ENCODE measurements around the gene TTLL11. TPM values are rescaled to one million over a fixed set of nuclear protein-coding genes. Genes with fewer than 3 reads are reported as not detected.

The TTLL11 gene
- total and polyA plus RNA-seq, 4 donors = 12.3 to 21.1 (median 19.1) TPM

DNA sequence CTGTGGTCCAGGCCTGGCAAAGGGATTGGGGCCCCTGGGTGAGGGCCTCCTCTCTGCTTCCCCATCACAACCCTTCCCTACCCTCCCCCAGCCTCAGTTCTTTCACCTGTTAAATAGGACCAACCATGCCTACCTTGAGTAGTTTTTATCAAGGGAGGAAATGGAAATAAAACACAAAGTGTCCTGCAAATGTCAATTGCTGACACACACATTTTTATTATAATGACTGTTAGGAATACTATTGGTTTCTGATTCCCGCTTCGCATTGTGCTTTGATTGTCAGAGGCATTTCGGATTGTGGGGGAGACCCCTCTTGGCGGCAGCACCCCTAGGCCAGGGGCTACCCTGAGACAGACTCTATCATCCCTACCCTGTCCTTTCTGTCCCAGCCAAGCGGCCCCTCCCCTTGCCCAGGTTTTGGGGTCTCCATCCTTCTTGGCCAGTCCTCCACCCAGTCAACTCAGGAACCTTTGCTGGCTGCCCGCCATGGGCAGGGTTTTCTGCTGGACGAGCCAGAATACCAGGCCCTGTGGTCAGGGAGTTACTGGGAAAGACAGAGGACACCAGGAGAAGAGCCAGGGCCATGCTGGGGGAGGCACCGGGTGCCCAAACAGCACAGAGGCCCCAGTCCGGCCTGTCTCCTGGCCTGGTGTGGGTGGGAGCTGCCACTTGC is 18.4 kb upstream of the TTLL11 start:
- DNase-seq (ENCODE audit: low read depth in 4 of 6, low spot score in 6 of 6) = no peak
- no peaks in the 10 kb centered on the region for H3K9me3 ChIP-seq (ENCODE audit: control insufficient read depth, insufficient read depth, low read length)
- peaks cover 8% of the 10 kb centered on the region for H3K4me1 ChIP-seq (ENCODE audit: control insufficient read depth, insufficient read depth, low read length)
- 87% methylated on average over 8 of the region's 9 CpGs for WGBS (ENCODE audit: insufficient coverage)
- no peaks in the 10 kb centered on the region for H3K36me3 ChIP-seq (ENCODE audit: control insufficient read depth, insufficient read depth, low read length)
- no peak overlapping the region for H3K4me3 ChIP-seq (ENCODE audit: low read depth, low read length)
- H3K27ac ChIP-seq (ENCODE audit: low read depth, low read length) = no peak overlapping the region
- no peaks in the 10 kb centered on the region for H3K27me3 ChIP-seq (ENCODE audit: control insufficient read depth, insufficient read depth, low read length)

DNA sequence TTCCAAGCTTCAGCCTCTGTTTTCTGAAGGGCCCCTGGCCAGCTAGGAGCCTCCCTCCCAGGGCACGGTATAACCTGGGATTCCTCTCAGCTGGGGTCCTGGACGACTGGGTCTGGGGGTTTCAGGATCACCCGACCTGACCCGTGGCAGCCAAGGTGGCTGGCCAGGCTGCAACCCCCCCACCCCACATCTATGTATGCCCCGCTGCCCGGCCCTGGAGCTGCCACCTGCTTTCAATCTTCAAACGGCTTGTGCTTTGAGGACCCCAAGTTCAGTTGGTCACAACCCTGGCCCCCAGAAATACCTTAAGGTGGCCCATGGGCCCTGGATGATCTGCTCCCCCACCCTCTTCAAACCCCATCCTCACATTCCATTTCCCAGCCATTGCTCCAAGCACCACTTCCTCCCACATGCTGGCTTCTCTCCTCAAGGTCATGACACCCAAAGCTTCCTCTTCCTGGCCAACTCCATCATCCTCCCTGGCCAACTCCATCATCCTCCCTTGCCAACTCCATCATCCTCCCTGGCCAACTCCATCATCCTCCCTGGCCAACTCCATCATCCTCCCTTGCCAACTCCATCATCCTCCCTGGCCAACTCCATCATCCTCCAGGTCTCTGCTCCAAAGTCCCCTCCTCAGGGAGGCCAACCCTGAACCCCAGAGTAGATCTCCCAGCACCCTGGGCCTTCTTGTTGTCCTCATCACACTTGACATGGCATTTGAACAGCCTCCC is 17.2 kb upstream of the TTLL11 start:
- peaks cover 8% of the 10 kb centered on the region for H3K4me1 ChIP-seq (ENCODE audit: control insufficient read depth, insufficient read depth, low read length)
- no peak overlapping the region for H3K4me3 ChIP-seq (ENCODE audit: low read depth, low read length)
- H3K27me3 ChIP-seq (ENCODE audit: control insufficient read depth, insufficient read depth, low read length) = no peaks in the 10 kb centered on the region
- H3K27ac ChIP-seq (ENCODE audit: low read depth, low read length) = no peak overlapping the region
- H3K36me3 ChIP-seq (ENCODE audit: control insufficient read depth, insufficient read depth, low read length) = no peaks in the 10 kb centered on the region
- DNase-seq (ENCODE audit: low read depth in 4 of 6, low spot score in 6 of 6) = no peak
- H3K9me3 ChIP-seq (ENCODE audit: control insufficient read depth, insufficient read depth, low read length) = no peaks in the 10 kb centered on the region
- 84% methylated on average over 7 of the region's 7 CpGs for WGBS (ENCODE audit: insufficient coverage)

DNA sequence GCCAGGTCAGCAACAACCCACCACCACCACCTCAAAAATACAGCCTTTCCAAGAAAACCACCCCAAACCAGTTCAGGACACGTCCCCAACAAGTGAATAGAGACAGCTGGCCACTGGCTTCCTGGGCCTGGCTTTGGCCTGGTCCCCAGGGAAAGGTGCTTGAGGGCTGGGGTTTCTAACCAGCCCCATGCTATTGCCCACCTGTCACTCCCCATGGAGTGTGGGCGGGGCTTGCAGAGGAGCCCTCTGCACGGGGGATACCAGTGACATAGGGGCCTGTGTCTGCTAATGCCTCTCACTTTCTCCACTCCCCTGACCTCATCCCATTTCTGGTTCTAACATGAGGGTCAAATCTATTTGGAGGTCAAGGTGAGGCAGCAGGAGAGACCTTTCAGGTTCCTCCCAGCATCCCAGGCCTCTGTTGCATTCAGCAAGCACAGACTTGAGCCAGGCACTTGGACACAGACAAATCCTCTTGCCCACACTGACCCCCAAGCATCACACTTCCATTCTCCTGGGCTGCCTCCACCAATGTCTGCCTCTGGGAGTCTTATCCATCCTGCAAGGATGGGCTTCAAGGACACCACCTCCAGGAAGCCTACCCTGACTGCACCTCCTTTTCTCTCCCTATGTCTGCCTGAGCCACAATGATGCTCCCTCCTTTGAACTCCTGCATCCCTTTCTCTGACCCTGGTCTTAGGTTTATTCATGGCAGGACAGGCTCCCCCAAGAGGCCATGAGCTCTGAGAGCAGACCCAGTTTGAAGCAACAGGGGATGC is 16.1 kb upstream of the TTLL11 start:
- Histone ChIP-seq H3K27ac (ENCODE audit: low read depth, low read length) (no peak overlapping the region), H3K4me3 (ENCODE audit: low read depth, low read length) (no peak overlapping the region), H3K36me3 (ENCODE audit: control insufficient read depth, insufficient read depth, low read length) (no peaks in the 10 kb centered on the region), H3K4me1 (ENCODE audit: control insufficient read depth, insufficient read depth, low read length) (peaks cover 8% of the 10 kb centered on the region), H3K9me3 (ENCODE audit: control insufficient read depth, insufficient read depth, low read length) (no peaks in the 10 kb centered on the region), H3K27me3 (ENCODE audit: control insufficient read depth, insufficient read depth, low read length) (no peaks in the 10 kb centered on the region)
- WGBS (ENCODE audit: insufficient coverage) = 65% methylated on average over 3 of the region's 3 CpGs
- no peak for DNase-seq (ENCODE audit: low read depth in 4 of 6, low spot score in 6 of 6)

DNA sequence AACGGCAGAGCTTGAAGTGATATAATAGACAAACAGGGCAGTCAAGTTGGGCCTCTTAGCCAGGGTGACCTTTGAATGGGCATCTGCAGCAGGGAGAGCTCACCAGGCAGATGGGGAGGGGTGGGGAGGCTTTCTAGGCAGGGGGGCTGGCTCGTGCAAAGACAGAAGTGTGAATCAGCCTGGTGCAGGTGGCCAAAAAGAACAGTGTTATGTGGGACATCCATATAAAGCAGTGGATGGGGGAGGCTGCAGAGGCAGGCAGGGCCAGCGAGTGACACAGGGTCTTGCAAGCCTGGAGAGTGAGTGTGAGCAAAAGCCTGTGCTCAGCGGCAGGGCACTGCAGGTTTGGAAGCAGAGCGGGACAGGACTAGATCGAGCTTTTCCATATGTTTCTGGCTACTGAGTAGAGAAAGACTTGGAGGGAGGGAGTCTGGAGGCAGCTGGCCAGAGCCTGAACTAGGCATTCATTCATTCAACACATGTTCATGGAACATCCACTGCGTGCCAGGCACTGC is 14.2 kb upstream of the TTLL11 start:
- peaks cover 4% of the 10 kb centered on the region for H3K4me1 ChIP-seq (ENCODE audit: control insufficient read depth, insufficient read depth, low read length)
- no peaks in the 10 kb centered on the region for H3K36me3 ChIP-seq (ENCODE audit: control insufficient read depth, insufficient read depth, low read length)
- no peak overlapping the region for H3K27ac ChIP-seq (ENCODE audit: low read depth, low read length)
- WGBS (ENCODE audit: insufficient coverage) = 34% methylated on average over 6 of the region's 7 CpGs
- DNase-seq (ENCODE audit: low read depth in 4 of 6, low spot score in 6 of 6) = no peak
- H3K4me3 ChIP-seq (ENCODE audit: low read depth, low read length) = no peak overlapping the region
- peaks cover 4% of the 10 kb centered on the region for H3K9me3 ChIP-seq (ENCODE audit: control insufficient read depth, insufficient read depth, low read length)
- no peaks in the 10 kb centered on the region for H3K27me3 ChIP-seq (ENCODE audit: control insufficient read depth, insufficient read depth, low read length)

DNA sequence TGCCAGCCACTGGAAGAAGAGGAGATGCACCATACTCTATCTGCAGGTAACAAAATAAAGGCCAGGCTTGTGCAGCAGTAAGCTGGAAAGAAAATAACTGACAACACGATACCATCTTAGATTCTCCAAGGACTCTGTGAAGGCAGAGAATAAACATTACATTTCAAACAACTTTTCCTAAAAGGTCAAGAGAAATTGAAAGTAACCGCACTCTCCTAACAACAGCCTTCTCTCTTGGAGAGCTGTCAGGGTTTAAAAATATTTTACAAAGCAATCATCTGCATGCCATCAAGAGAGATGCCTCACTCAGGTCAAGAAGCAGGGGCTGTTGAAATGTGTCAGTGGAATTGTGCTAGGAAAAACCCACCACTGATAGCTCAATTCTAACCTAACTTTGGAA is 13.5 kb upstream of the TTLL11 start:
- no peak for DNase-seq (ENCODE audit: low read depth in 4 of 6, low spot score in 6 of 6)
- no peaks in the 10 kb centered on the region for H3K27me3 ChIP-seq (ENCODE audit: control insufficient read depth, insufficient read depth, low read length)
- H3K36me3 ChIP-seq (ENCODE audit: control insufficient read depth, insufficient read depth, low read length) = no peaks in the 10 kb centered on the region
- H3K27ac ChIP-seq (ENCODE audit: low read depth, low read length) = no peak overlapping the region
- H3K9me3 ChIP-seq (ENCODE audit: control insufficient read depth, insufficient read depth, low read length) = peaks cover 4% of the 10 kb centered on the region
- no peak overlapping the region for H3K4me3 ChIP-seq (ENCODE audit: low read depth, low read length)
- H3K4me1 ChIP-seq (ENCODE audit: control insufficient read depth, insufficient read depth, low read length) = peaks cover 4% of the 10 kb centered on the region
- 50% methylated on average over 1 of the region's 2 CpGs for WGBS (ENCODE audit: insufficient coverage)

DNA sequence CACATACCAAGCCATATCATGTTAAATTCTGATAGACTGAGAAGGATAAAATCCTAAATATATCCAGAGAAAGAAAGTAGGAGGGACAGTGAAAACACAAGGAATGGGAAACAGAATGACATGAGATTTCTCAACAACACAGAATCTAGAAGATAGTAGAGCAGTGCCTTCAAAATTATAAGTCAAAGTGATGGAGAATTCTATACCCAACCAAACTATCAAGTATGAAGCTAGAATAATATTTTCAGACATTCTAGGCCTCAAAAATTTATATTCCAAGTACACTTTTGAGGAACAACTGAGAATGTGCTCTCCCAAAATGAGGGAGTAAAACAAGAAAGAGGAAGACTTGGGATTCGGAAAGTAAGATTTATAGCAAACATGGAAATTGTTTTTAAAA is 10.9 kb upstream of the TTLL11 start:
- no peak overlapping the region for H3K4me3 ChIP-seq (ENCODE audit: low read depth, low read length)
- no CpG with 5 or more reads among the region's 1 CpG for WGBS (ENCODE audit: insufficient coverage)
- peaks cover 8% of the 10 kb centered on the region for H3K4me1 ChIP-seq (ENCODE audit: control insufficient read depth, insufficient read depth, low read length)
- H3K27me3 ChIP-seq (ENCODE audit: control insufficient read depth, insufficient read depth, low read length) = peaks cover 2% of the 10 kb centered on the region
- H3K36me3 ChIP-seq (ENCODE audit: control insufficient read depth, insufficient read depth, low read length) = no peaks in the 10 kb centered on the region
- peaks cover 4% of the 10 kb centered on the region for H3K9me3 ChIP-seq (ENCODE audit: control insufficient read depth, insufficient read depth, low read length)
- no peak overlapping the region for H3K27ac ChIP-seq (ENCODE audit: low read depth, low read length)
- no peak for DNase-seq (ENCODE audit: low read depth in 4 of 6, low spot score in 6 of 6)

DNA sequence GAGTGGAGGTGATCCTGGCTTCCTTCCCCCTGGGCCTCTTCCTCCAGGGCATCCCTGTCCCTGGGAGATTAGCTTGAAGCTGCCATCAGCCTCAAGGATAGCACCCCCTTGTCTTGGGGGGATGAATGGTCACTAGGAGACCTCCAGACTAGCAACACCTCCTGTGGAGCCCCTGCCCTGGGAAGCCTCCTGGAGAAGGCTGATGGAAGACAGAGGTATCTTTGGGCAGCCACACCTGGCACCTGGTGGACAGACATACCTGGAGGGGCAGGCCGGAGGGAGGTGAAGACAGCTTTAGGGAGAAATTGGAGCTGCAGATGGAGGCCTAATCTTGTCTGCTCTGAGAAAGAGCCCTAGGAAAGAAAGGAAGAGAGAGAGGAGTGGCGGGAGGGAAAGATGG is 9.0 kb upstream of the TTLL11 start:
- Histone ChIP-seq H3K27me3 (ENCODE audit: control insufficient read depth, insufficient read depth, low read length) (peaks cover 2% of the 10 kb centered on the region), H3K4me3 (ENCODE audit: low read depth, low read length) (no peak overlapping the region), H3K27ac (ENCODE audit: low read depth, low read length) (no peak overlapping the region), H3K4me1 (ENCODE audit: control insufficient read depth, insufficient read depth, low read length) (peaks cover 4% of the 10 kb centered on the region), H3K9me3 (ENCODE audit: control insufficient read depth, insufficient read depth, low read length) (peaks cover 4% of the 10 kb centered on the region), H3K36me3 (ENCODE audit: control insufficient read depth, insufficient read depth, low read length) (no peaks in the 10 kb centered on the region)
- DNase-seq (ENCODE audit: low read depth in 4 of 6, low spot score in 6 of 6) = no peak
- 80% methylated on average over 1 of the region's 2 CpGs for WGBS (ENCODE audit: insufficient coverage)

DNA sequence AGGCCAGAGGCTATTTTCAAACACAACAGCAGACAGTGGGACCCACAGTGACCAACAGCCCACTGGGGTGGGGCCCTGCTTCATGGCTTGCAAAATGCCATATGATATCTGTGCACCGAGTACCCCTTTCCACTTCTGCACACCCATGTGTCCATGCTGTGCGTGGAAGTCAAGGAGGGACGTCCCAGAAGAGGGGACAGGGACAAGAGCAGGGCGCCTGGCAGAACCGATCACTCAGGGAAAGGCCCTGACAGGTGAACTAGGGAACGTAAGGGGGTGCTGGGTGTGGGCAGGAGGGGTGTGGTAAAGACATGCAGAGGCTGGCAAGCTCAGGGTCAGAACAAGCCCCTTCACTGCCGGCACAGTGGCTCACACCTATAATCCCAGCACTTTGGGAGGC is 7.6 kb upstream of the TTLL11 start:
- Histone ChIP-seq H3K36me3 (ENCODE audit: control insufficient read depth, insufficient read depth, low read length) (no peaks in the 10 kb centered on the region), H3K4me3 (ENCODE audit: low read depth, low read length) (no peak overlapping the region), H3K27me3 (ENCODE audit: control insufficient read depth, insufficient read depth, low read length) (peaks cover 2% of the 10 kb centered on the region), H3K9me3 (ENCODE audit: control insufficient read depth, insufficient read depth, low read length) (peaks cover 4% of the 10 kb centered on the region), H3K27ac (ENCODE audit: low read depth, low read length) (no peak overlapping the region), H3K4me1 (ENCODE audit: control insufficient read depth, insufficient read depth, low read length) (peaks cover 4% of the 10 kb centered on the region)
- no peak for DNase-seq (ENCODE audit: low read depth in 4 of 6, low spot score in 6 of 6)
- 96% methylated on average over 5 of the region's 7 CpGs for WGBS (ENCODE audit: insufficient coverage)

DNA sequence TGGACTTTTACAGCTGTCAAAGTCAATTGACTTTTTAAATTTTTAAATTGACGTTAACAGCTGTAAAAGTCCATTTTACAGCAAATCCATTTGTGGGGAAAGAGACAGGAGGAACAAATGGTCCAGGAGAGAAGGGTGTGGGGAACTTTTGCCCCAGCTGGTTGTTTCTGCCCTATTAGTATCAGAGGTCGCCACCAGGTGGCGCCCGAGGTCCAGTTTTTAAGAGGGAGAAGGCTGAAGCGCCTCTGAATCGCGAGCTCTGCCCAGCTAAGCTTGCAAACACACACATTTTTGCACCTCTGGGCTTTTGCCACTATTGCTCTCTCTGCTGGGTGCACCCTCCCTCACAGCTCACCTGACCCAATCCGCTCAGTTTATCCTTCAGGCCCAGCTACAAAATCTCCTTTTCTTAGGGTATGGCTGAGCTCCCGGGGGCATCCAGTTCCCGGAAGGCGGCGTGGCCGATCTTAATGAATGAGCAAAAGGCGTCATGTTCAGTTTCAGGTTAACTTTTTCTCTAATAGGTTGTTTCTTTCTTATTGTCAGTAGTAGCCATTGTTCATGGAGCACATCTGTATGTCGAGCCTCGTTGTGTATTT is 6.3 kb upstream of the TTLL11 start:
- WGBS (ENCODE audit: insufficient coverage) = 50% methylated on average over 9 of the region's 16 CpGs
- Histone ChIP-seq H3K9me3 (ENCODE audit: control insufficient read depth, insufficient read depth, low read length) (peaks cover 4% of the 10 kb centered on the region), H3K4me3 (ENCODE audit: low read depth, low read length) (no peak overlapping the region), H3K4me1 (ENCODE audit: control insufficient read depth, insufficient read depth, low read length) (peaks cover 4% of the 10 kb centered on the region), H3K36me3 (ENCODE audit: control insufficient read depth, insufficient read depth, low read length) (no peaks in the 10 kb centered on the region), H3K27ac (ENCODE audit: low read depth, low read length) (no peak overlapping the region), H3K27me3 (ENCODE audit: control insufficient read depth, insufficient read depth, low read length) (peaks cover 2% of the 10 kb centered on the region)
- DNase-seq (ENCODE audit: low read depth in 4 of 6, low spot score in 6 of 6) = peak in 5 of 6 donors; percentile 58 to 94 (median 74)

All from spinal cord (tissue), 10 donors.